ENCODE data around the gene GFRA1.

GFRA1 gene

GRCh38 chr10:116121640-116122525 lies 151.1 kb downstream of the GFRA1 start:
- DNase-seq: no peak

- DNase-seq: no peak
Measured at GRCh38 chr10:116120688-116121455, 152.1 kb downstream of the GFRA1 start.

- DNase-seq: no peak
Measured at GRCh38 chr10:116118847-116119246, 154.2 kb downstream of the GFRA1 start.

GRCh38 chr10:116115797-116116196 lies 157.2 kb downstream of the GFRA1 start:
- DNase-seq: no peak

- no peak for DNase-seq
Measured at GRCh38 chr10:116115036-116115641, 157.9 kb downstream of the GFRA1 start.

- no peak for DNase-seq
Measured at GRCh38 chr10:116113721-116114501, 159.1 kb downstream of the GFRA1 start.

GRCh38 chr10:116112232-116113231 lies 160.5 kb downstream of the GFRA1 start:
- DNase-seq: no peak

GRCh38 chr10:116111483-116112095 lies 161.4 kb downstream of the GFRA1 start:
- no peak for DNase-seq

- no peak for DNase-seq
Measured at GRCh38 chr10:116110736-116111135, 162.3 kb downstream of the GFRA1 start.

- DNase-seq: no peak
Measured at GRCh38 chr10:116109881-116110280, 163.1 kb downstream of the GFRA1 start.

GRCh38 chr10:116109481-116109880 lies 163.5 kb downstream of the GFRA1 start:
- DNase-seq: no peak

GRCh38 chr10:116108095-116108494 lies 164.9 kb downstream of the GFRA1 start:
- no peak for DNase-seq

GRCh38 chr10:116106611-116107010 lies 166.4 kb downstream of the GFRA1 start:
- DNase-seq: no peak

- DNase-seq: no peak
Measured at GRCh38 chr10:116105264-116105663, 167.7 kb downstream of the GFRA1 start.

- no peak for DNase-seq
Measured at GRCh38 chr10:116104210-116104932, 168.6 kb downstream of the GFRA1 start.

- no peak for DNase-seq
Measured at GRCh38 chr10:116103668-116104067, 169.3 kb downstream of the GFRA1 start.

GRCh38 chr10:116101616-116102315 lies 171.2 kb downstream of the GFRA1 start:
- DNase-seq: no peak

GRCh38 chr10:116100984-116101383 lies 172.0 kb downstream of the GFRA1 start:
- no peak for DNase-seq

- no peak for DNase-seq
Measured at GRCh38 chr10:116099023-116099420, 174.0 kb downstream of the GFRA1 start.
